HL-60 (cell line): ENCODE data around the gene RNF187.

Experiments
- DNase-seq, 2 experiments: peaks; one replicate each; pipeline ENCODE4 v3.0.0-alpha.2; 2010 to 2020; ENCODE audit warnings: low read depth in 1 of 2, low spot score in 1 of 2
- H3K27ac ChIP-seq: fragments of 250-450 bp; sonication (Bioruptor Pico); replicated peaks from 2 replicates; pipeline ENCODE4 v1.5.1; 2020; ENCODE audit warnings: mild to moderate bottlenecking, moderate library complexity
- H3K27me3 ChIP-seq: fragments of 250-450 bp; sonication (Bioruptor Pico); 2 replicates; pipeline ENCODE4 v1.5.1; 2021; ENCODE audit warnings: mild to moderate bottlenecking, moderate library complexity; ENCODE audit not compliant: insufficient read depth, poor library complexity, severe bottlenecking
- H3K4me3 ChIP-seq: replicated peaks from 2 replicates; pipeline ENCODE4 v1.5.1; 2011; ENCODE audit warnings: mild to moderate bottlenecking, control low read depth, low read length; ENCODE audit not compliant: insufficient read depth
- GABPA ChIP-seq: IDR thresholded peaks from 2 replicates; pipeline ENCODE4 v1.6.1; 2012; ENCODE audit warnings: low read depth
- POLR2AphosphoS5 ChIP-seq: IDR thresholded peaks from 2 replicates; pipeline ENCODE4 v1.6.1; 2012; ENCODE audit warnings: low read depth
- SPI1 ChIP-seq: IDR thresholded peaks from 2 replicates; pipeline ENCODE4 v1.6.1; 2012; ENCODE audit warnings: low read depth, mild to moderate bottlenecking, borderline replicate concordance
- TF ChIP-seq, protein P1 (sequence below): IDR thresholded peaks from 2 replicates; pipeline ENCODE4 v1.6.1; 2012; ENCODE audit warnings: low read depth; ENCODE audit not compliant: insufficient replicate concordance
- TF ChIP-seq, protein P2 (sequence below): IDR thresholded peaks from one replicate; pipeline ENCODE4 v1.5.1; 2011; ENCODE audit warnings: low read length, control low read depth, inconsistent platforms; ENCODE audit not compliant: insufficient read depth

The RNF187 gene

GRCh38 chr1:228542981-228543380 is 55.8 kb downstream of the RNF187 start:
- Histone ChIP-seq H3K27ac (no peak overlapping the region), H3K4me3 (no peak overlapping the region), H3K27me3 (no peaks in the 10 kb centered on the region)
- TF ChIP-seq, protein P1, sequence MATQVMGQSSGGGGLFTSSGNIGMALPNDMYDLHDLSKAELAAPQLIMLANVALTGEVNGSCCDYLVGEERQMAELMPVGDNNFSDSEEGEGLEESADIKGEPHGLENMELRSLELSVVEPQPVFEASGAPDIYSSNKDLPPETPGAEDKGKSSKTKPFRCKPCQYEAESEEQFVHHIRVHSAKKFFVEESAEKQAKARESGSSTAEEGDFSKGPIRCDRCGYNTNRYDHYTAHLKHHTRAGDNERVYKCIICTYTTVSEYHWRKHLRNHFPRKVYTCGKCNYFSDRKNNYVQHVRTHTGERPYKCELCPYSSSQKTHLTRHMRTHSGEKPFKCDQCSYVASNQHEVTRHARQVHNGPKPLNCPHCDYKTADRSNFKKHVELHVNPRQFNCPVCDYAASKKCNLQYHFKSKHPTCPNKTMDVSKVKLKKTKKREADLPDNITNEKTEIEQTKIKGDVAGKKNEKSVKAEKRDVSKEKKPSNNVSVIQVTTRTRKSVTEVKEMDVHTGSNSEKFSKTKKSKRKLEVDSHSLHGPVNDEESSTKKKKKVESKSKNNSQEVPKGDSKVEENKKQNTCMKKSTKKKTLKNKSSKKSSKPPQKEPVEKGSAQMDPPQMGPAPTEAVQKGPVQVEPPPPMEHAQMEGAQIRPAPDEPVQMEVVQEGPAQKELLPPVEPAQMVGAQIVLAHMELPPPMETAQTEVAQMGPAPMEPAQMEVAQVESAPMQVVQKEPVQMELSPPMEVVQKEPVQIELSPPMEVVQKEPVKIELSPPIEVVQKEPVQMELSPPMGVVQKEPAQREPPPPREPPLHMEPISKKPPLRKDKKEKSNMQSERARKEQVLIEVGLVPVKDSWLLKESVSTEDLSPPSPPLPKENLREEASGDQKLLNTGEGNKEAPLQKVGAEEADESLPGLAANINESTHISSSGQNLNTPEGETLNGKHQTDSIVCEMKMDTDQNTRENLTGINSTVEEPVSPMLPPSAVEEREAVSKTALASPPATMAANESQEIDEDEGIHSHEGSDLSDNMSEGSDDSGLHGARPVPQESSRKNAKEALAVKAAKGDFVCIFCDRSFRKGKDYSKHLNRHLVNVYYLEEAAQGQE: no peak
- no peak for DNase-seq

DNA sequence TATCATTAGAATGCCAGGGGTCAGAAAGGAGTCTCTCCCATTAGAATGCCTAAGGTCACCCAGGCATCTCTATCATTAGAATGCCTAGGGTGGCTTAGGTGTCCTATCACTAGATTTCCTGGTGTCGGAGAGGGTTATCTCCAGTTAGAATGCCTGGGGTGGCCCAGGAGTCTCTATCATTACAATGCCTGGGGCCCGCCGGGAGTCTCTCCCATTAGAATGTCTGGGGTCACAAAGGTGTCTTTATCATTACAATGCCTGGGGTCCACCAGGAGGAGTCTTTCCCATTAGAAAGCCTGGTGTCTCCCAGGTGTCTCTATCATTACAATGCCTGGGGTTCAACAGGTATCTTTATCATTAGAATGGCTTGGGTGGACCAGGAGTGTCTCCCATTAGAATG is 56.2 kb downstream of the RNF187 start:
- TF ChIP-seq POLR2AphosphoS5: no peak
- TF ChIP-seq, protein P2, sequence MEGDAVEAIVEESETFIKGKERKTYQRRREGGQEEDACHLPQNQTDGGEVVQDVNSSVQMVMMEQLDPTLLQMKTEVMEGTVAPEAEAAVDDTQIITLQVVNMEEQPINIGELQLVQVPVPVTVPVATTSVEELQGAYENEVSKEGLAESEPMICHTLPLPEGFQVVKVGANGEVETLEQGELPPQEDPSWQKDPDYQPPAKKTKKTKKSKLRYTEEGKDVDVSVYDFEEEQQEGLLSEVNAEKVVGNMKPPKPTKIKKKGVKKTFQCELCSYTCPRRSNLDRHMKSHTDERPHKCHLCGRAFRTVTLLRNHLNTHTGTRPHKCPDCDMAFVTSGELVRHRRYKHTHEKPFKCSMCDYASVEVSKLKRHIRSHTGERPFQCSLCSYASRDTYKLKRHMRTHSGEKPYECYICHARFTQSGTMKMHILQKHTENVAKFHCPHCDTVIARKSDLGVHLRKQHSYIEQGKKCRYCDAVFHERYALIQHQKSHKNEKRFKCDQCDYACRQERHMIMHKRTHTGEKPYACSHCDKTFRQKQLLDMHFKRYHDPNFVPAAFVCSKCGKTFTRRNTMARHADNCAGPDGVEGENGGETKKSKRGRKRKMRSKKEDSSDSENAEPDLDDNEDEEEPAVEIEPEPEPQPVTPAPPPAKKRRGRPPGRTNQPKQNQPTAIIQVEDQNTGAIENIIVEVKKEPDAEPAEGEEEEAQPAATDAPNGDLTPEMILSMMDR: no peak
- TF ChIP-seq, protein P1: no peak
- no peak for TF ChIP-seq GABPA
- no peak for TF ChIP-seq SPI1
- no peak overlapping the region for H3K27ac ChIP-seq
- no peaks in the 10 kb centered on the region for H3K27me3 ChIP-seq
- DNase-seq: no peak
- H3K4me3 ChIP-seq: no peak overlapping the region

- no peak overlapping the region for H3K4me3 ChIP-seq
- no peaks in the 10 kb centered on the region for H3K27me3 ChIP-seq
- H3K27ac ChIP-seq: no peak overlapping the region
- no peak for TF ChIP-seq SPI1
- TF ChIP-seq POLR2AphosphoS5: no peak
- TF ChIP-seq, protein P1: no peak
- TF ChIP-seq, protein P2: no peak
- no peak for TF ChIP-seq GABPA
- DNase-seq: no peak
These were observed 57.1 kb downstream of the RNF187 start for GRCh38 chr1:228544021-228544850.
